Measurements from ENCODE around the gene TRIM16.
"Not testable (repeated sequence)": the region's sequence is repeated elsewhere in the genome, so short reads cannot be mapped to it uniquely, and the experiment has no call there.

Gene TRIM16

DNA sequence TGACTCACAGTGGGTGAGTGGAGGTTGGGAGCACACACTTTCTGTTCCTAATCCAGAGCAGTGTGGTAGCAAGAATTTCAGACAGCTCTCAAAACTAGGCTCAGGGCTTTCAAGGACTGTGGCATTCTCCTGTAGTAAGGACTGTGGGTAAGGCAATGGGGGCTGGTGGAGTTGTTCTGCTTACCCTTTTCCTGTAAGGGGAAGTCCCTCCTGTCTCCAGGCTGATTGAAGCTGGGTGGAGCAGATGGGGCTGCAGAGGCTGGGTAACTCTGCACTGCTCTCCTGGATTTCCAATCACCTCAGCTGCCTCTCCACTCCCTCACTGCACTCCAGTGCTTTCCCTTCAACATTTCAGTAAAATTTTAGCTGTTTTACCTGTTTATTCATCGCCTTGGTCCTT lies 3.4 kb upstream of the TRIM16 start:
- not testable (repeated sequence) for H3K9me3 ChIP-seq (ENCODE audit: low read length); H3K9ac ChIP-seq (ENCODE audit: low read length)

GRCh38 chr17:15683135-15683534 lies 976 bp downstream of the TRIM16 start:
- H3K27me3 ChIP-seq (ENCODE audit: control insufficient read depth in 1 of 2, insufficient read depth in 2 of 2, low read length in 2 of 2); H3K36me3 ChIP-seq (ENCODE audit: insufficient read depth, low read length); H3K9me3 ChIP-seq (ENCODE audit: low read length); H3K4me1 ChIP-seq (ENCODE audit: insufficient read depth, low read length); H3K9ac ChIP-seq (ENCODE audit: low read length); H3K4me3 ChIP-seq (ENCODE audit: low read depth in 1 of 2, low read length in 2 of 2); H3K27ac ChIP-seq (ENCODE audit: low read depth, low read length): not testable (repeated sequence)

More for the DNA sequence above, 3.4 kb upstream of the TRIM16 start:
- not testable (repeated sequence) for H3K4me3 ChIP-seq (ENCODE audit: low read depth in 1 of 2, low read length in 2 of 2); H3K36me3 ChIP-seq (ENCODE audit: insufficient read depth, low read length); H3K27me3 ChIP-seq (ENCODE audit: control insufficient read depth in 1 of 2, insufficient read depth in 2 of 2, low read length in 2 of 2); H3K4me1 ChIP-seq (ENCODE audit: insufficient read depth, low read length); H3K27ac ChIP-seq (ENCODE audit: low read depth, low read length)

GRCh38 chr17:15675991-15676390 lies 8.1 kb downstream of the TRIM16 start:
- H3K27me3 ChIP-seq (ENCODE audit: control insufficient read depth in 1 of 2, insufficient read depth in 2 of 2, low read length in 2 of 2); H3K4me1 ChIP-seq (ENCODE audit: insufficient read depth, low read length); H3K4me3 ChIP-seq (ENCODE audit: low read depth in 1 of 2, low read length in 2 of 2); H3K27ac ChIP-seq (ENCODE audit: low read depth, low read length); H3K36me3 ChIP-seq (ENCODE audit: insufficient read depth, low read length); H3K9ac ChIP-seq (ENCODE audit: low read length); H3K9me3 ChIP-seq (ENCODE audit: low read length): not testable (repeated sequence)

GRCh38 chr17:15674640-15675039 lies 9.5 kb downstream of the TRIM16 start:
- H3K4me3 ChIP-seq (ENCODE audit: low read depth in 1 of 2, low read length in 2 of 2) = not testable (repeated sequence)

DNA sequence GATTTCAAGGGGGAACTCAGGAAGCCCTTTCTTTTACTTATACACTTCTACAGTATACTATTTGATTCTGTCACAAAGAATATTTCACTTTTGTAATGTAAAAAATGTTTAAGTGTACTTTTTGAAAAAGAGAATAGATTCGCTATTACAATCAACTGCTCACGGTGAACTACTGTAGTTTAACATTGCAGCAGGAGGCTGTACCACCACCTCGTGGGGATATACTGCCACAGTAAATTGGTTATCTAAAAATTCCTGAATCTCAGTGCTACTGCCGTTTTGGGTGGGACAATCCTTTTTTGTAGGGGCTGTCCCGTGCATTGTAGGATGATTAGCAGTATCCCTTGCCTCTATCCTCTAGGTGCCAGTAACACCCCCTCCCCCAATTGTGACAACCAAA lies 14.6 kb downstream of the TRIM16 start:
- H3K4me3 ChIP-seq (ENCODE audit: low read depth in 1 of 2, low read length in 2 of 2); H3K9me3 ChIP-seq (ENCODE audit: low read length); H3K36me3 ChIP-seq (ENCODE audit: insufficient read depth, low read length); H3K27me3 ChIP-seq (ENCODE audit: control insufficient read depth in 1 of 2, insufficient read depth in 2 of 2, low read length in 2 of 2); H3K9ac ChIP-seq (ENCODE audit: low read length); H3K4me1 ChIP-seq (ENCODE audit: insufficient read depth, low read length); H3K27ac ChIP-seq (ENCODE audit: low read depth, low read length): not testable (repeated sequence)

More at GRCh38 chr17:15674640-15675039, 9.5 kb downstream of the TRIM16 start:
- H3K9me3 ChIP-seq (ENCODE audit: low read length); H3K36me3 ChIP-seq (ENCODE audit: insufficient read depth, low read length); H3K27ac ChIP-seq (ENCODE audit: low read depth, low read length); H3K9ac ChIP-seq (ENCODE audit: low read length); H3K27me3 ChIP-seq (ENCODE audit: control insufficient read depth in 1 of 2, insufficient read depth in 2 of 2, low read length in 2 of 2); H3K4me1 ChIP-seq (ENCODE audit: insufficient read depth, low read length): not testable (repeated sequence)

DNA sequence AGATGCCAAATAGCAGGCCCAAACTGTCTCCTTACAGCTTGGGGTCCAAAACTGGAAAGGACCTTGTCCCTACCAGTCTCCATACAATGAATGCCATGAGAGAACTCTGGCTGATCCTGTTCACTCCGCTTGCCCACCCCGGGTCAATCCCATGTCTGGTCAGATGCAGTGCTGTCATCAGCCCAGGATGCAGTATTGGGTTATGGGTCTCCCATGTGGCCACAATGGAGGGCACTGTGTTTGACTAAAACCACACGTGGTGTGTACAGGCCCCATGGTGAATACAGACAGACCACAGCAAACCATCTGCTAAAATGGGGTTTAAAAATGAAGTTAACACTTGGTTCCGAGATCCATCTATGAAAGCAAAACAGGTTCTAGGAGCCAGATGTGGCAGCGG lies 20.4 kb downstream of the TRIM16 start:
- Histone ChIP-seq H3K27me3 (ENCODE audit: control insufficient read depth in 1 of 2, insufficient read depth in 2 of 2, low read length in 2 of 2) (no peaks in the 10 kb centered on the region), H3K9me3 (ENCODE audit: low read length) (no peaks in the 10 kb centered on the region), H3K27ac (ENCODE audit: low read depth, low read length) (no peak overlapping the region), H3K4me3 (ENCODE audit: low read depth in 1 of 2, low read length in 2 of 2) (no peak overlapping the region), H3K9ac (ENCODE audit: low read length) (no peak overlapping the region), H3K36me3 (ENCODE audit: insufficient read depth, low read length) (no peaks in the 10 kb centered on the region), H3K4me1 (ENCODE audit: insufficient read depth, low read length) (no peaks in the 10 kb centered on the region)

DNA sequence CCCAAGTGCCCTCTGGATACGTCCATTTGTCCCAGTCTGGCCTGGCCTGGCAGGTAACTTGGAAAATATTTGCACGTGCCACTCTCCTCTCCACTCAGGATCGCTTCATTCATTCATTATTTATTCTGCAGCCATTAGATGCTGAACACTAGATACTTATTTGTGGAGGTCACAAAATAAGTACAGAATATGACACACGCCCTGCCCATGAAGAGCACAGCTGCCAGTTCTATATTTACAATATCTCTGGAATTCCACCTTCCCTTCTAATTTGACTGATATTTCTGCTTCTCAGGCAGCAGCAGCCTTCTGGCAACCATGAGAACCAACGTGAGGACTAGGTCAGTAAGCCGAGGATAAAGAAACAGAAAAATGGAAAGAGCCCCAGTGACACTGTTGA lies 20.9 kb downstream of the TRIM16 start:
- no peaks in the 10 kb centered on the region for H3K27me3 ChIP-seq (ENCODE audit: control insufficient read depth in 1 of 2, insufficient read depth in 2 of 2, low read length in 2 of 2)
- no peaks in the 10 kb centered on the region for H3K36me3 ChIP-seq (ENCODE audit: insufficient read depth, low read length)
- no peaks in the 10 kb centered on the region for H3K4me1 ChIP-seq (ENCODE audit: insufficient read depth, low read length)
- H3K9ac ChIP-seq (ENCODE audit: low read length) = no peak overlapping the region
- H3K4me3 ChIP-seq (ENCODE audit: low read depth in 1 of 2, low read length in 2 of 2) = no peak overlapping the region
- H3K9me3 ChIP-seq (ENCODE audit: low read length) = no peaks in the 10 kb centered on the region
- no peak overlapping the region for H3K27ac ChIP-seq (ENCODE audit: low read depth, low read length)

DNA sequence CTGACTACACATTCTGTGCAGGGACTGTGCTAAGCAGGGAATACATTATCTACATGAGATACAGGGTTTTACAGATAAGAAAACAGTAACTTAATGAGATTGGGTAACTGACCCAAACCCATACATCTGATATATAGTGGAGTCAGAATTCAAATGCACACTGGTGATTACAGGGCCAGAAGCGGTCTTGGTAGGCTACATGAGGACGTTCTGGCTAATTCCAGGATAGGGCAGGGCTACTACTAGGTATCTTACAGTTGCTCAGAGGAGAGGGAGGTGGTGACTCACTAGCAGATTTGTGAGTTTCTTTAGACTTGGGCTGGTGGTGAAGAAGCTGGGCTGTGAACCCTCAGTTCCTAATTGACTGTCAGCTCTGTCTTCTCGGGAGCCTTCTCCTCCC lies 21.4 kb downstream of the TRIM16 start:
- no peaks in the 10 kb centered on the region for H3K27me3 ChIP-seq (ENCODE audit: control insufficient read depth in 1 of 2, insufficient read depth in 2 of 2, low read length in 2 of 2)
- no peak overlapping the region for H3K4me3 ChIP-seq (ENCODE audit: low read depth in 1 of 2, low read length in 2 of 2)
- no peaks in the 10 kb centered on the region for H3K9me3 ChIP-seq (ENCODE audit: low read length)
- no peak overlapping the region for H3K9ac ChIP-seq (ENCODE audit: low read length)
- H3K4me1 ChIP-seq (ENCODE audit: insufficient read depth, low read length) = no peaks in the 10 kb centered on the region
- H3K36me3 ChIP-seq (ENCODE audit: insufficient read depth, low read length) = no peaks in the 10 kb centered on the region
- H3K27ac ChIP-seq (ENCODE audit: low read depth, low read length) = no peak overlapping the region

- Histone ChIP-seq H3K27ac (ENCODE audit: low read depth, low read length) (no peak overlapping the region), H3K36me3 (ENCODE audit: insufficient read depth, low read length) (no peaks in the 10 kb centered on the region), H3K27me3 (ENCODE audit: control insufficient read depth in 1 of 2, insufficient read depth in 2 of 2, low read length in 2 of 2) (no peaks in the 10 kb centered on the region), H3K4me3 (ENCODE audit: low read depth in 1 of 2, low read length in 2 of 2) (no peak overlapping the region), H3K9me3 (ENCODE audit: low read length) (no peaks in the 10 kb centered on the region), H3K4me1 (ENCODE audit: insufficient read depth, low read length) (no peaks in the 10 kb centered on the region), H3K9ac (ENCODE audit: low read length) (no peak overlapping the region)
Measured at GRCh38 chr17:15660077-15660476, 24.0 kb downstream of the TRIM16 start.

GRCh38 chr17:15659663-15660062 lies 24.4 kb downstream of the TRIM16 start:
- H3K4me3 ChIP-seq (ENCODE audit: low read depth in 1 of 2, low read length in 2 of 2) = no peak overlapping the region
- H3K9ac ChIP-seq (ENCODE audit: low read length) = no peak overlapping the region
- H3K27ac ChIP-seq (ENCODE audit: low read depth, low read length) = no peak overlapping the region
- H3K9me3 ChIP-seq (ENCODE audit: low read length) = no peaks in the 10 kb centered on the region
- H3K36me3 ChIP-seq (ENCODE audit: insufficient read depth, low read length) = no peaks in the 10 kb centered on the region
- no peaks in the 10 kb centered on the region for H3K27me3 ChIP-seq (ENCODE audit: control insufficient read depth in 1 of 2, insufficient read depth in 2 of 2, low read length in 2 of 2)
- H3K4me1 ChIP-seq (ENCODE audit: insufficient read depth, low read length) = no peaks in the 10 kb centered on the region

DNA sequence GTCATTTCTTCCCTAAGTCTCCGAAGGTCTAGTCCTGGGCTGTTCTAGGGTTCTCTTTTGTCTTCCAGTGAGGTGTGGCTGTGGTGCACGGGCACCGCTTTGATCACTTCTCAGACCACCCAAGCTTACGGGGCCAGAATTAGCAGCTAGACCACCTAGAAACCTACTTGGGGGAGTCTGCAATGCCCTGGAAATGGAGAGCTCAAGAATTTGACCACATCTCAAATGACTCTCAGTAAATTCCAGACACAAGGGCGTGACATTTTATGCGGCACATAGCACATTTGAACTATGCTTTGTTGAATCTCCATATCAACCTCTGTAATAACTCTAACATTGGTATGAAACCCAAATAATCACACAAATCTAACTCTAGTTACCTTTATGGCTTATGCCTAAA lies 24.9 kb downstream of the TRIM16 start:
- H3K27ac ChIP-seq (ENCODE audit: low read depth, low read length) = no peak overlapping the region
- no peak overlapping the region for H3K4me3 ChIP-seq (ENCODE audit: low read depth in 1 of 2, low read length in 2 of 2)
- H3K36me3 ChIP-seq (ENCODE audit: insufficient read depth, low read length) = no peaks in the 10 kb centered on the region
- H3K27me3 ChIP-seq (ENCODE audit: control insufficient read depth in 1 of 2, insufficient read depth in 2 of 2, low read length in 2 of 2) = no peaks in the 10 kb centered on the region
- H3K4me1 ChIP-seq (ENCODE audit: insufficient read depth, low read length) = no peaks in the 10 kb centered on the region
- no peaks in the 10 kb centered on the region for H3K9me3 ChIP-seq (ENCODE audit: low read length)
- H3K9ac ChIP-seq (ENCODE audit: low read length) = no peak overlapping the region

DNA sequence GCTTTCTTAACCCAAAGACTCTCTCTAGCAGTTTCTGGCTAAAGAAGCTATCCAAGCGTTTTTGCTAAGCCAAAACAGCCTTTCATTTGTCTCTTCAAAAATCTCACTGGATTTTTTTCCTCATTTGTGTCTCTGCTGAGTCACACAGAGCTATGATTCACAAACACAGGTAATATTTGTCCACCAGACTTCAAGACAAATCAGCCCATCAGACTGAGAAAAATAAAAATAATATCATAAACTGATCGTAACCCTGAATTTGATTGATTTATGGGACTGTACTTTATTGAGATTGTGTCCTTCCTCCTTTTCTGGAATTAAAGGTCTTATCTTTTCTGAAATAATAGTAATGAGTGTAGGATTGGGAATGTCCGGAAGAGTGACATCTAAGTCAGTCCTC lies 25.8 kb downstream of the TRIM16 start:
- H3K27ac ChIP-seq (ENCODE audit: low read depth, low read length) = no peak overlapping the region
- H3K27me3 ChIP-seq (ENCODE audit: control insufficient read depth in 1 of 2, insufficient read depth in 2 of 2, low read length in 2 of 2) = no peaks in the 10 kb centered on the region
- no peaks in the 10 kb centered on the region for H3K4me1 ChIP-seq (ENCODE audit: insufficient read depth, low read length)
- H3K4me3 ChIP-seq (ENCODE audit: low read depth in 1 of 2, low read length in 2 of 2) = no peak overlapping the region
- H3K36me3 ChIP-seq (ENCODE audit: insufficient read depth, low read length) = no peaks in the 10 kb centered on the region
- H3K9me3 ChIP-seq (ENCODE audit: low read length) = no peaks in the 10 kb centered on the region
- no peak overlapping the region for H3K9ac ChIP-seq (ENCODE audit: low read length)
